Endothelial cell of umbilical vein (primary cell): ENCODE data around the gene HSDL2. TPM values are rescaled to one million over a fixed set of nuclear protein-coding genes. Genes with fewer than 3 reads are reported as not detected.

Experiments
- BruUV-seq: library from RNA; stranded (reverse); fragments of 400-500 nt; replicated peaks from 2 replicates; lab custom pipeline; 2021; lab: Mats Ljungman, UMichigan
- CTCF ChIA-PET: fragments of 300-600, 350-600 bp; sonication (Branson Sonifier 250); formaldehyde crosslinking; loops from one replicate; lab custom pipeline; 2021; ENCODE audit warnings: antibody characterized with exemption, inconsistent platforms; lab: Charles Lee
- POLR2A ChIA-PET: fragments of 300-600, 350-600 bp; sonication (Branson Sonifier 250); formaldehyde crosslinking; loops from one replicate; lab custom pipeline; 2021; ENCODE audit warnings: antibody characterized with exemption, inconsistent platforms; lab: Charles Lee
- DNase-seq: peaks from one replicate; pipeline ENCODE4 v3.0.0-alpha.2; 2011; ENCODE audit warnings: low read depth, low spot score
- FAIRE-seq: peaks from 2 replicates; lab custom pipeline; 2011; peaks lifted over from hg19 to GRCh38; lab: Jason Lieb, UNC
- H2AFZ ChIP-seq: 2 replicates; pipeline ENCODE4 v1.6.0; 2012; ENCODE audit warnings: low read depth, low read length, control low read depth, inconsistent platforms
- H3K27ac ChIP-seq: 2 replicates; pipeline ENCODE4 v1.5.1; 2011; ENCODE audit warnings: low read depth, mild to moderate bottlenecking, control low read depth, low read length, moderate library complexity; ENCODE audit not compliant: insufficient read depth
- H3K27me3 ChIP-seq, 2 experiments: 2 replicates each; pipeline versions ENCODE4 v1.6.0 to v1.6.1; 2011; ENCODE audit warnings: low read length in 2 of 2, mixed read lengths in 1 of 2; ENCODE audit not compliant: control insufficient read depth in 2 of 2, insufficient read depth in 2 of 2
- H3K36me3 ChIP-seq, 2 experiments: 2 replicates in 1 of 2; 3 replicates in 1 of 2; pipeline ENCODE4 v1.5.1; 2011; ENCODE audit warnings: low read length in 2 of 2, mild to moderate bottlenecking in 1 of 2, moderate library complexity in 1 of 2; ENCODE audit not compliant: control insufficient read depth in 2 of 2, insufficient read depth in 2 of 2; ENCODE audit errors: extremely low read depth in 1 of 2
- H3K4me1 ChIP-seq: 3 replicates; pipeline ENCODE4 v1.5.1; 2011; ENCODE audit warnings: mild to moderate bottlenecking, low read length; ENCODE audit not compliant: control insufficient read depth, insufficient read depth; ENCODE audit errors: extremely low read depth
- H3K4me2 ChIP-seq: 2 replicates; pipeline ENCODE4 v1.6.1; 2011; ENCODE audit warnings: low read length, control low read depth, mixed read lengths; ENCODE audit not compliant: insufficient read depth
- H3K4me3 ChIP-seq, 3 experiments: fragments of 200-600 bp in 1 of 3; sonication (generic), shearing (Covaris generic) in 1 of 3; replicated peaks in 1 of 3; 2 replicates each; pipeline ENCODE4 v1.5.1; 2011 to 2016; ENCODE audit warnings: control low read depth in 3 of 3, low read length in 3 of 3, mild to moderate bottlenecking in 2 of 3, inconsistent platforms in 1 of 3, low read depth in 1 of 3, moderate library complexity in 1 of 3; ENCODE audit not compliant: insufficient read depth in 1 of 3
- H3K79me2 ChIP-seq: 2 replicates; pipeline ENCODE4 v1.6.0; 2012; ENCODE audit warnings: low read length, inconsistent platforms; ENCODE audit not compliant: control insufficient read depth, insufficient read depth
- H3K9ac ChIP-seq: replicated peaks from 2 replicates; pipeline ENCODE3; 2011; ENCODE audit warnings: low read length, control low read depth; ENCODE audit not compliant: insufficient read depth; ENCODE audit errors: extremely low read depth
- H3K9me1 ChIP-seq: replicated peaks from 3 replicates; pipeline ENCODE4 v1.6.0; 2011; ENCODE audit warnings: mild to moderate bottlenecking, low read length; ENCODE audit not compliant: control insufficient read depth, insufficient read depth; ENCODE audit errors: extremely low read depth
- H3K9me3 ChIP-seq: replicated peaks from 2 replicates; pipeline ENCODE4 v1.5.1; 2012; ENCODE audit warnings: low read length, inconsistent platforms; ENCODE audit not compliant: control insufficient read depth, insufficient read depth
- H4K20me1 ChIP-seq: replicated peaks from 2 replicates; pipeline ENCODE3; 2011; ENCODE audit warnings: mild to moderate bottlenecking, low read length; ENCODE audit not compliant: control insufficient read depth, insufficient read depth; ENCODE audit errors: extremely low read depth
- EZH2 ChIP-seq: IDR thresholded peaks from 2 replicates; pipeline ENCODE4 v1.6.1; 2012; ENCODE audit warnings: borderline replicate concordance, low read depth, mild to moderate bottlenecking, moderate library complexity, low read length, inconsistent platforms; ENCODE audit not compliant: severe bottlenecking
- GATA2 ChIP-seq: IDR thresholded peaks from 2 replicates; pipeline ENCODE4 v1.7.0; 2011; ENCODE audit warnings: low read depth, mild to moderate bottlenecking, moderate library complexity, mixed read lengths, low read length; ENCODE audit not compliant: insufficient read length, insufficient read depth
- JUN ChIP-seq: IDR thresholded peaks from 2 replicates; pipeline ENCODE4 v1.6.1; 2011; ENCODE audit warnings: borderline replicate concordance, low read depth; ENCODE audit not compliant: insufficient read length, insufficient read depth
- POLR2A ChIP-seq: IDR thresholded peaks from 2 replicates; pipeline ENCODE4 v1.6.1; 2012; ENCODE audit warnings: low read depth, mild to moderate bottlenecking, control low read depth, low read length
- POLR2AphosphoS5 ChIP-seq: IDR thresholded peaks from 2 replicates; pipeline ENCODE4 v1.6.1; 2012; ENCODE audit warnings: low read depth, mild to moderate bottlenecking, control low read depth, low read length, moderate library complexity; ENCODE audit not compliant: insufficient read depth
- dilution Hi-C: fragments of 300-500 bp; cut with MboI; formaldehyde crosslinking; loops from one replicate; pipeline ENCODE4 v1.15.0; 2019; ENCODE audit warnings: low sequenced_read_pairs; ENCODE audit not compliant: extremely low pct_ligation_motif_present
- intact Hi-C: fragments of 100-400 bp; cut with micrococcal nuclease; formaldehyde crosslinking; loops from one replicate; pipeline ENCODE4 v1.10.0; 2022
- polyA plus RNA-seq, 4 experiments: library from polyadenylated mRNA; depleted of rRNA in 3 of 4; stranded (reverse) in 3 of 4; unstranded in 1 of 4; fragments of >200 nt; gene quantifications; 2 replicates each; pipeline versions ENCODE4 v1.2.1 to v1.2.3, GENCODE V29; 2011 to 2012; ENCODE audit warnings: missing spikeins in 1 of 4
- total RNA-seq: library from RNA; stranded (reverse); gene quantifications from 2 replicates; pipeline ENCODE4 v1.2.3, GENCODE V29; 2021
- TF ChIP-seq, protein P1 (sequence below): IDR thresholded peaks from 2 replicates; pipeline ENCODE4 v1.6.1; 2011; ENCODE audit not compliant: insufficient read depth, insufficient read length
- TF ChIP-seq, protein P2 (sequence below), 2 donors: IDR thresholded peaks; 1 replicate in 1 of 2; 2 replicates in 1 of 2; pipeline ENCODE4 v1.5.1; 2011; ENCODE audit warnings: low read length in 2 of 2, mild to moderate bottlenecking in 2 of 2, moderate library complexity in 2 of 2, control low read depth in 1 of 2, inconsistent platforms in 1 of 2, low read depth in 1 of 2; ENCODE audit not compliant: insufficient read depth in 1 of 2; ENCODE audit errors: extremely low read depth in 1 of 2

HSDL2 gene
- total and polyA plus RNA-seq, 2 donors (not counting 3 experiments of a cell fraction or from before 2014, with no cell fraction given): 5.6 to 22.1 TPM

DNA sequence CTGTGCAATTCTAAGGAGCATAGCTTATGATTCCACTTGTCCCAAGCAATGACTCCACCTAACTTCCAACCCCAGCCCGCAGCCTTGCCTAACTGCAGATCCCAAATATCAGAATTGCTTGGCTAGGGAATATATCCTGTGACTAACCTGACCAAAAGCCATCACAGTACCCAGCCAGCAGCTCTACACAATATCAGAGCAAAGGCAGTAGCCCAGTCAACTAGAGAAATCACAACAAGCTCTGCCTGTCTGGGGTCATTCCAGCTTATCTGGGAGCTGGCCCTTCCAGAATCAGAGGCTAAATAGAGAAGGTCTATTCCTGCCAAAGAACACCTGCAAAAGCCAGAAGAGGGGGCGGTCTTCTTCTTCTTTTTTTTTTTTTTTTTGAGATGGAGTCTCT lies 97.4 kb downstream of the HSDL2 start:
- H3K27me3 ChIP-seq: no peaks in the 10 kb centered on the region
- H4K20me1 ChIP-seq: no peaks in the 10 kb centered on the region
- dilution Hi-C loops: no loop called here
- H3K9ac ChIP-seq: no peak overlapping the region
- H2AFZ ChIP-seq: no peak overlapping the region
- H3K4me2 ChIP-seq: no peak overlapping the region
- POLR2A ChIA-PET: no interaction called here
- no peaks in the 10 kb centered on the region for H3K79me2 ChIP-seq
- H3K4me3 ChIP-seq: no peak overlapping the region
- no peak for FAIRE-seq
- intact Hi-C loops: no loop called here
- no peaks in the 10 kb centered on the region for H3K9me1 ChIP-seq
- H3K27ac ChIP-seq: no peak overlapping the region
- DNase-seq: no peak
- TF ChIP-seq, protein P1, sequence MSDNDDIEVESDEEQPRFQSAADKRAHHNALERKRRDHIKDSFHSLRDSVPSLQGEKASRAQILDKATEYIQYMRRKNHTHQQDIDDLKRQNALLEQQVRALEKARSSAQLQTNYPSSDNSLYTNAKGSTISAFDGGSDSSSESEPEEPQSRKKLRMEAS: no peak
- TF ChIP-seq, protein P2, sequence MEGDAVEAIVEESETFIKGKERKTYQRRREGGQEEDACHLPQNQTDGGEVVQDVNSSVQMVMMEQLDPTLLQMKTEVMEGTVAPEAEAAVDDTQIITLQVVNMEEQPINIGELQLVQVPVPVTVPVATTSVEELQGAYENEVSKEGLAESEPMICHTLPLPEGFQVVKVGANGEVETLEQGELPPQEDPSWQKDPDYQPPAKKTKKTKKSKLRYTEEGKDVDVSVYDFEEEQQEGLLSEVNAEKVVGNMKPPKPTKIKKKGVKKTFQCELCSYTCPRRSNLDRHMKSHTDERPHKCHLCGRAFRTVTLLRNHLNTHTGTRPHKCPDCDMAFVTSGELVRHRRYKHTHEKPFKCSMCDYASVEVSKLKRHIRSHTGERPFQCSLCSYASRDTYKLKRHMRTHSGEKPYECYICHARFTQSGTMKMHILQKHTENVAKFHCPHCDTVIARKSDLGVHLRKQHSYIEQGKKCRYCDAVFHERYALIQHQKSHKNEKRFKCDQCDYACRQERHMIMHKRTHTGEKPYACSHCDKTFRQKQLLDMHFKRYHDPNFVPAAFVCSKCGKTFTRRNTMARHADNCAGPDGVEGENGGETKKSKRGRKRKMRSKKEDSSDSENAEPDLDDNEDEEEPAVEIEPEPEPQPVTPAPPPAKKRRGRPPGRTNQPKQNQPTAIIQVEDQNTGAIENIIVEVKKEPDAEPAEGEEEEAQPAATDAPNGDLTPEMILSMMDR (IDR thresholded peaks at IDR 0.05; ENCODE audit: extremely low read depth in 1 of 2, insufficient read depth in 1 of 2, low read depth in 1 of 2, low read length in 2 of 2): no peak
- TF ChIP-seq POLR2A: no peak
- TF ChIP-seq POLR2AphosphoS5: no peak
- TF ChIP-seq GATA2: no peak
- no peaks in the 10 kb centered on the region for H3K4me1 ChIP-seq
- no peaks in the 10 kb centered on the region for H3K36me3 ChIP-seq
- H3K9me3 ChIP-seq: no peaks in the 10 kb centered on the region
- BruUV-seq: no TSS peak
- CTCF ChIA-PET: interaction anchor here (1.3 kb wide), 1 partner anchor 9 kb away, joined by 9 read pairs; the partner anchor contains the start of gene KIAA1958

DNA sequence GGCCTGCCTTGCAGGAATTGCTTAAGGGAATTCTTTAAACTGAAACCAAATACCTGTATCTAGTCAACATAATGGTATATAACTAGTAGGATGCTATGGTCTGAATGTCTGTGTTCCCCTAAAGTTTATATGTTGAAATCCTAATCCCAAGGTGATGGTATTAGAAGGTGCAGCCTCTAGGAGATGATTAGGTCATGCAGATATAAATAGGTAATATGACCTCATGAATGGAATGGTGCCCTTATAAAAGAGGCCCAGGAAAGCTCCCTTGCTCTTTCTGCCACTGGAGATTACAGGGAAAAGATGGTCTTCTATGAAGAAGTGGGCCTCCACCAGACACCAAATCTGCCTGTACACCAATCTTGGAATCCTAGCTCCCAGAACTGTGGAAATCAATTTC lies 99.3 kb downstream of the HSDL2 start:
- H3K9me1 ChIP-seq: no peaks in the 10 kb centered on the region
- H3K9me3 ChIP-seq: no peaks in the 10 kb centered on the region
- no peaks in the 10 kb centered on the region for H3K4me1 ChIP-seq
- H3K79me2 ChIP-seq: no peaks in the 10 kb centered on the region
- POLR2A ChIA-PET: no interaction called here
- BruUV-seq: no TSS peak
- no peak for TF ChIP-seq EZH2
- TF ChIP-seq JUN: no peak
- TF ChIP-seq GATA2: no peak
- H2AFZ ChIP-seq: no peak overlapping the region
- CTCF ChIA-PET: interaction anchor here (0.9 to 1.1 kb wide), 2 partner anchors 11 to 29 kb away, joined by 3 read pairs; no protein-coding TSS in a partner anchor
- no peak overlapping the region for H3K9ac ChIP-seq
- H3K27me3 ChIP-seq: no peaks in the 10 kb centered on the region
- no peak overlapping the region for H3K4me3 ChIP-seq
- FAIRE-seq (no peak), DNase-seq (no peak)
- no peaks in the 10 kb centered on the region for H4K20me1 ChIP-seq
- dilution Hi-C loops (no loop called here), intact Hi-C loops (no loop called here)
- H3K4me2 ChIP-seq: no peak overlapping the region
- H3K27ac ChIP-seq: no peak overlapping the region
- no peaks in the 10 kb centered on the region for H3K36me3 ChIP-seq
